ENCODE measurements around the gene DIP2A.

DIP2A gene

GRCh38 chr21:46537026-46537425, 78.3 kb downstream of the DIP2A start:
- DNase-seq, result no peak

GRCh38 chr21:46538262-46538661, 79.6 kb downstream of the DIP2A start:
- DNase-seq, result no peak

GRCh38 chr21:46538851-46539666, 80.4 kb downstream of the DIP2A start:
- no peak for DNase-seq

- DNase-seq, result no peak
These were observed 81.5 kb downstream of the DIP2A start for GRCh38 chr21:46540087-46540710.

- DNase-seq, result no peak
These were observed 84.0 kb downstream of the DIP2A start for GRCh38 chr21:46542588-46543124.

- no peak for DNase-seq
These were observed 84.6 kb downstream of the DIP2A start for GRCh38 chr21:46543306-46543705.

- no peak for DNase-seq
These were observed 85.3 kb downstream of the DIP2A start for GRCh38 chr21:46544003-46544402.

- no peak for DNase-seq
These were observed 86.1 kb downstream of the DIP2A start for GRCh38 chr21:46544824-46545223.

GRCh38 chr21:46545363-46545762, 86.7 kb downstream of the DIP2A start:
- no peak for DNase-seq

- DNase-seq, result no peak
These were observed 87.2 kb downstream of the DIP2A start for GRCh38 chr21:46545911-46546310.

- DNase-seq, result no peak
These were observed 88.1 kb downstream of the DIP2A start for GRCh38 chr21:46546799-46547198.

GRCh38 chr21:46549650-46550049, 91.0 kb downstream of the DIP2A start:
- no peak for DNase-seq

- no peak for DNase-seq
These were observed 91.6 kb downstream of the DIP2A start for GRCh38 chr21:46550116-46550941.

- no peak for DNase-seq
These were observed 93.0 kb downstream of the DIP2A start for GRCh38 chr21:46551636-46552241.

- DNase-seq, result no peak
These were observed 93.6 kb downstream of the DIP2A start for GRCh38 chr21:46552274-46552673.

- DNase-seq, result no peak
These were observed 94.2 kb downstream of the DIP2A start for GRCh38 chr21:46552865-46553379.

- DNase-seq, result no peak
These were observed 95.3 kb downstream of the DIP2A start for GRCh38 chr21:46553993-46554392.

- DNase-seq, result no peak
These were observed 95.9 kb downstream of the DIP2A start for GRCh38 chr21:46554431-46555224.

- no peak for DNase-seq
These were observed 96.5 kb downstream of the DIP2A start for GRCh38 chr21:46555225-46555617.

- DNase-seq, result no peak
These were observed 97.0 kb downstream of the DIP2A start for GRCh38 chr21:46555678-46556077.

GRCh38 chr21:46556802-46557201, 98.1 kb downstream of the DIP2A start:
- DNase-seq, result no peak

GRCh38 chr21:46557469-46557868, 98.8 kb downstream of the DIP2A start:
- DNase-seq, result no peak
